ENCODE measurements around the gene SVIL.
"Not testable (repeated sequence)": the region's sequence is repeated elsewhere in the genome, so short reads cannot be mapped to it uniquely, and the experiment has no call there.

Gene SVIL

DNA sequence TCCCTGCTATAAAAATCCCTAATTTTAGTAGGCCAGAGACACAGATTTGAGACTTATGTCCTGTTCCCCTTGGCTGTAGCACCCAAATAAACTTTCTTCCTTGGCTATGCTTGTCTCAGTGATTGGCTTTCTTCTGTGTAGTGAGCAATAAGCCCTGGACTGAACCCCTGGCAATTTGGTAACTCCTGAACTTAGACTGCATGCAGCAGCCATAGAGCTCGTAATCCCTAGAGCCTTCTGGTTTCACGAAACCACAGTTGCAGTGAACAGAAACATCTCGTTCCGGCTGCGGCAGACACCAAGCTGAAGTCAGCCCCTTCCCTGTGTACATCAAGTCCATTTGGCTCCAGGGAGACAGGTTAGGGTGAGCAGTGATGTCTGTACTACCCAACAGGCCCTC lies 173.7 kb downstream of the SVIL start:
- TF ChIP-seq, protein P1, sequence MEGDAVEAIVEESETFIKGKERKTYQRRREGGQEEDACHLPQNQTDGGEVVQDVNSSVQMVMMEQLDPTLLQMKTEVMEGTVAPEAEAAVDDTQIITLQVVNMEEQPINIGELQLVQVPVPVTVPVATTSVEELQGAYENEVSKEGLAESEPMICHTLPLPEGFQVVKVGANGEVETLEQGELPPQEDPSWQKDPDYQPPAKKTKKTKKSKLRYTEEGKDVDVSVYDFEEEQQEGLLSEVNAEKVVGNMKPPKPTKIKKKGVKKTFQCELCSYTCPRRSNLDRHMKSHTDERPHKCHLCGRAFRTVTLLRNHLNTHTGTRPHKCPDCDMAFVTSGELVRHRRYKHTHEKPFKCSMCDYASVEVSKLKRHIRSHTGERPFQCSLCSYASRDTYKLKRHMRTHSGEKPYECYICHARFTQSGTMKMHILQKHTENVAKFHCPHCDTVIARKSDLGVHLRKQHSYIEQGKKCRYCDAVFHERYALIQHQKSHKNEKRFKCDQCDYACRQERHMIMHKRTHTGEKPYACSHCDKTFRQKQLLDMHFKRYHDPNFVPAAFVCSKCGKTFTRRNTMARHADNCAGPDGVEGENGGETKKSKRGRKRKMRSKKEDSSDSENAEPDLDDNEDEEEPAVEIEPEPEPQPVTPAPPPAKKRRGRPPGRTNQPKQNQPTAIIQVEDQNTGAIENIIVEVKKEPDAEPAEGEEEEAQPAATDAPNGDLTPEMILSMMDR (IDR thresholded peaks at IDR 0.05; ENCODE audit: low read depth, low read length), result no peak
- Histone ChIP-seq H3K36me3 (peaks cover 25% of the 10 kb centered on the region; the same call in 1 of the 2 replicates), H3K4me3 (ENCODE audit: low read depth, low read length) (no peak overlapping the region), H3K27me3 (no peaks in the 10 kb centered on the region), H3K4me1 (no peaks in the 10 kb centered on the region), H3K9me3 (no peaks in the 10 kb centered on the region; the same call in 1 of the 2 replicates)
- no peak for DNase-seq

DNA sequence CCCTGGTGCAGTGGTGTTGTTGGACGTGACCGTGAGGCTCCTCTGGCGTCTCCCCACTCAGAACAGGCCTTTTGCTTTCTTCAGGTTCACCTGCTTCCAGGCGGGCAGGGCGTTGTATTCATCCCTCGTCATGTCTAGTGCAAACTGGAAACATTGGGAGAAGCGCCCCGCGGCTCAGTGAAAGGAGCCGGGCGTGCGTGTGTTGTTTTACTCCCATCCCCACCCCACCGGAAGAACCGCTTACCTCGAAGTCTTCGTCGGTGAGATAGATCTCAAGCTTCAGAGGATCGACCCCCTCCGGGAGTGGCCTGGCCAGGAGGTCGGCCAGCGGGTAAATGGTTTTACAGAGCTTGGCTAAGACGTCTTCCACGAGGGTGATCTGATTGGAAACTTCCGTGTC lies 176.6 kb downstream of the SVIL start:
- H3K4me1 ChIP-seq; DNase-seq; H3K27me3 ChIP-seq; H3K4me3 ChIP-seq (ENCODE audit: low read depth, low read length); H3K9me3 ChIP-seq: not testable (repeated sequence)
- H3K36me3 ChIP-seq, result peaks cover 16% of the 10 kb centered on the region; the same call in 1 of the 2 replicates

DNA sequence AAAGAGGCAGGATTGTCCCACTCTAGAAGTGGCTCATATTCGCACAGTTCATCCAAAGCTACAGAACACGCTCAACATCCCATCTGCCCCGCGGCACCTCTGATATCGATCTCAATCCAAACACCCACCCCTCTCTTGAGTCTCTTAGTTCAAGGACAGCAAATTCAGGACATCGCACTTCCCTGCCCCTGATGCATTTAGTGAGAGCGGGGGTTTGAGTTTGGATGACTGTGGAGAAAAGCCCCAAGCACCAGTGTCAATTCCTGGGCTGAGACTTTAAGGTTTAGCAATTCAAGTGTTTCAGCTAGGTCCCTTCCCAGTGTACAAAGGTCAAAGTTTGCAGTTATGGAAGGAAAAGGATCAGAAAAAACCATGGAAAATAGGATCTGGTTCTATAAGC lies 179.7 kb downstream of the SVIL start:
- H3K36me3 ChIP-seq, result peaks cover 5% of the 10 kb centered on the region; the same call in 1 of the 2 replicates
- no peak overlapping the region for H3K4me3 ChIP-seq (ENCODE audit: low read depth, low read length)
- no peak for DNase-seq
- no peaks in the 10 kb centered on the region for H3K4me1 ChIP-seq
- TF ChIP-seq, protein P1 (IDR thresholded peaks at IDR 0.05; ENCODE audit: low read depth, low read length), result no peak
- H3K27me3 ChIP-seq, result no peaks in the 10 kb centered on the region
- no peaks in the 10 kb centered on the region for H3K9me3 ChIP-seq

DNA sequence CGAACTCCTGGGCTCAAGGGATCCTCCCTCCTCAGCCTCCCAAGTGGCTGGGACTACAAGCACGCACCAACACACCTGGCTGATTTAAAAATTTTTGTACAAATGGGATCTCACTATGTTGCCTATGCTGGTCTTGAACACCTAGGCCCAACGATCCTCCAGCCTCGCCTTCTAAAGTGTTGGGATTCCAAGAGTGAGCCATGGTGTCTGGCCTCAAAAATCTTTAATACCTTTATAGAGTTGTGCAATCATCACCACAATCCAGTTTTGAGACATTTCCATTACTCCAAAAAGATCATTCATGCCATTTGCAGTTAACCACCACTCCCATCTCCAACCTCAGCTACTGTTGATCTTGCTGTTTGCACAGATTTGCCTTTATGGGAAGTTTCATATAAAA lies 180.5 kb downstream of the SVIL start:
- TF ChIP-seq, protein P1 (IDR thresholded peaks at IDR 0.05; ENCODE audit: low read depth, low read length), result no peak

DNA sequence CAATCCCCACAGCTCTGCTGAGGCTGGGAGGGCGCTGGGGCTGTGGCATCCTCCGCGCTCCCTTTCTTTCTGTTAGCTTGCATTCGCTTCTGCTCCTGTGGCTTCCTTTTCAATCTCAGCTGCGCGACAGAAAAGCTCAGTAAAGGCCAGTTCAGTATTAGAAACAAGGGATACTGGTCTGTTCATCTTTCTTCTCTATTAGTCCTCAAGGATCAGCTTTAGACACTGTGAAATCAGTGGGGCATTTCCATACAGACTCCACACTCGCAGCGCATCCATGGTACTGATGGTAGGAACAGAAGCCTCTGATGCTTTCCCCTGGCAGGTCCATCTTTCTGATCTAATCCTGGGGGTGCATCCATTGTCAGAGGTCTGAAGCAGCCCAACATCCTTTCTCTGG lies 182.2 kb downstream of the SVIL start:
- Histone ChIP-seq H3K36me3 (no peaks in the 10 kb centered on the region), H3K4me3 (ENCODE audit: low read depth, low read length) (no peak overlapping the region), H3K9me3 (no peaks in the 10 kb centered on the region), H3K27me3 (no peaks in the 10 kb centered on the region), H3K4me1 (no peaks in the 10 kb centered on the region)
- TF ChIP-seq, protein P1 (IDR thresholded peaks at IDR 0.05; ENCODE audit: low read depth, low read length), result no peak
- no peak for DNase-seq

More for the DNA sequence above, 180.5 kb downstream of the SVIL start:
- H3K4me1 ChIP-seq, result no peaks in the 10 kb centered on the region
- H3K27me3 ChIP-seq, result no peaks in the 10 kb centered on the region
- no peaks in the 10 kb centered on the region; the same call in 1 of the 2 replicates for H3K36me3 ChIP-seq
- no peak for DNase-seq
- no peak overlapping the region for H3K4me3 ChIP-seq (ENCODE audit: low read depth, low read length)
- no peaks in the 10 kb centered on the region for H3K9me3 ChIP-seq

DNA sequence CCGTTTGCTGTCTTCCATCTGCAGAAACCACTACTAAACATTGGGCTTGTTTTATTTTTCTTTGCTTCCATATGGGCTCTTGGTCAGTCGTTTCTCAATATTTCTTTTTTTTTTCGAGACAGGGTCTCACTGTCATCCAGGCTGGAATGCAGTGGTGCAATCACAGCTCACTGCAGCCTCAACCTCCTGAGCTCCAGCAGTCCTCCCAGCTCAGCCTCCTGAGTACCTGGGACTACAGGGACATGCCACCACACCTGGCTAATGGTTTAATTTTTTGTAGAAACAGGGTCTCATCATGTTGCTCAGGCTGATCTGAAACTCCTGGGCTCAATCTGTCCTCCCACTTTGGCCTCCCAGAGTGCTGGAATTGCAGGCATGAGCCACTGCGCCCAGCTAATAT lies 182.8 kb downstream of the SVIL start:
- H3K9me3 ChIP-seq, result no peaks in the 10 kb centered on the region
- no peaks in the 10 kb centered on the region for H3K27me3 ChIP-seq
- no peak overlapping the region for H3K4me3 ChIP-seq (ENCODE audit: low read depth, low read length)
- H3K36me3 ChIP-seq, result no peaks in the 10 kb centered on the region
- TF ChIP-seq, protein P1 (IDR thresholded peaks at IDR 0.05; ENCODE audit: low read depth, low read length), result no peak
- H3K4me1 ChIP-seq, result no peaks in the 10 kb centered on the region
- DNase-seq, result no peak

DNA sequence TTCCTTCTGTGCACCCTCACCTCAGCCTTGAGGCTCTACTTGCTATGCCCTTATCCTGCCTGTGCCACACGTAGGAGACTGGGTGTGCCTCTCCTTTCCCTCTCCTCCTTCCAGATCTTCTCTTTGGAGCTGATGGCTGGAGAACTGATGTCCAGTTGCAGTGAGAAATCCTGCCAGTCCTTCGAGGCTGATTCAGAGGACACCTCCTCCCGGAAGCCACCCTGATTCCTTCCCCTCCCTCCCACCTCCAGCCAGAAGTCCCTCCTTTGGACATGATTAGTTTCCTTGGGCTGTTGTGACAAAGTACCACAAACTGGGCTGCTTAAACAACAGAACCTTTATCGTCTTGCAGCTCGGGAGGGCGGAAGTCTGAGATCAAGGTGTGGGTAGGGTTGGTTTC lies 184.4 kb downstream of the SVIL start:
- H3K4me1 ChIP-seq, result no peaks in the 10 kb centered on the region
- TF ChIP-seq, protein P1 (IDR thresholded peaks at IDR 0.05; ENCODE audit: low read depth, low read length), result no peak

More for the DNA sequence above, 184.4 kb downstream of the SVIL start:
- no peaks in the 10 kb centered on the region for H3K9me3 ChIP-seq
- H3K4me3 ChIP-seq (ENCODE audit: low read depth, low read length), result no peak overlapping the region
- no peak for DNase-seq
- H3K36me3 ChIP-seq, result no peaks in the 10 kb centered on the region
- no peaks in the 10 kb centered on the region for H3K27me3 ChIP-seq
